Testis (tissue), 2 donors: ENCODE measurements around the gene MLST8.

Experiments used
- CTCF ChIP-seq, 3 experiments: fragments of 450-650 bp in 2 of 3; fragments of 200-600 bp in 1 of 3; sonication (generic) in 1 of 3; IDR thresholded peaks; one replicate each; pipeline ENCODE4 v1.5.1; 2016 to 2019; ENCODE audit warnings: antibody characterized with exemption in 3 of 3, mild to moderate bottlenecking in 2 of 3, moderate library complexity in 1 of 3
- POLR2A ChIP-seq: fragments of 450-650 bp; IDR thresholded peaks from one replicate; pipeline ENCODE4 v1.6.1; 2017; ENCODE audit warnings: antibody characterized with exemption, mild to moderate bottlenecking, moderate library complexity

- no peak for TF ChIP-seq CTCF (IDR thresholded peaks at IDR 0.05)
- TF ChIP-seq POLR2A, result peak; percentile 28
These were observed 18.1 kb downstream of the MLST8 start, which contains the start of gene E4F1 for GRCh38 chr16:2223221-2223941.
